HUDEP-2 (cell line): ENCODE data around the gene AP2M1.

Experiments
- DNase-seq, 76 experiments: peaks; one replicate each; lab custom pipeline; 2025; ENCODE audit not compliant: unreplicated experiment in 76 of 76; lab: John Stamatoyannopoulos, UW

AP2M1 gene

GRCh38 chr3:184176377-184177330, 2.0 kb downstream of the AP2M1 start:
- peak in 3 of 76 experiments; percentile 9 to 15 (median 12) for DNase-seq

- DNase-seq: no peak
Measured at GRCh38 chr3:184177331-184177731, 2.7 kb downstream of the AP2M1 start.

GRCh38 chr3:184177767-184178306, 3.2 kb downstream of the AP2M1 start:
- DNase-seq: no peak

- no peak for DNase-seq
Measured at GRCh38 chr3:184178521-184179138, 4.0 kb downstream of the AP2M1 start.

- peak in 37 of 76 experiments; percentile 4 to 62 (median 31) for DNase-seq
Measured at GRCh38 chr3:184180165-184180564, 5.5 kb downstream of the AP2M1 start.

- no peak for DNase-seq
Measured at GRCh38 chr3:184181596-184181995, 6.9 kb downstream of the AP2M1 start.

GRCh38 chr3:184183679-184184078, 9.0 kb downstream of the AP2M1 start:
- no peak for DNase-seq

GRCh38 chr3:184184546-184185230, 10.0 kb downstream of the AP2M1 start:
- DNase-seq: peak in 3 of 76 experiments; percentile 10 to 30 (median 26)

GRCh38 chr3:184185461-184186183, 11.0 kb downstream of the AP2M1 start:
- peak; percentile 57 to 99 (median 99) for DNase-seq

- peak in 17 of 76 experiments; percentile 10 to 64 (median 39) for DNase-seq
Measured at GRCh38 chr3:184186184-184186901, 11.7 kb downstream of the AP2M1 start, which contains the start of gene ABCF3. ABCF3 (plus strand) TSS chr3:184186199; CDS start chr3:184186208, 9 bp downstream.

GRCh38 chr3:184186902-184187207, 12.2 kb downstream of the AP2M1 start:
- DNase-seq: no peak

- no peak for DNase-seq
Measured at GRCh38 chr3:184188080-184188479, 13.4 kb downstream of the AP2M1 start.

GRCh38 chr3:184189421-184189820, 14.8 kb downstream of the AP2M1 start:
- no peak for DNase-seq

GRCh38 chr3:184192889-184193288, 18.2 kb downstream of the AP2M1 start:
- no peak for DNase-seq

- no peak for DNase-seq
Measured at GRCh38 chr3:184193991-184194539, 19.4 kb downstream of the AP2M1 start.

- DNase-seq: no peak
Measured at GRCh38 chr3:184196536-184196935, 21.9 kb downstream of the AP2M1 start.

GRCh38 chr3:184198509-184198908, 23.9 kb downstream of the AP2M1 start:
- DNase-seq: no peak

- no peak for DNase-seq
Measured at GRCh38 chr3:184200825-184201224, 26.2 kb downstream of the AP2M1 start.

- no peak for DNase-seq
Measured at GRCh38 chr3:184203526-184203925, 28.9 kb downstream of the AP2M1 start.
